Neuronal stem cell (in vitro differentiated cells): ENCODE data around the gene NEIL3.

ENCODE experiments used
- DNase-seq: peaks from one replicate; pipeline ENCODE4 v3.0.0-alpha.2; 2013; ENCODE audit warnings: low spot score
- H2AFZ ChIP-seq: one replicate; pipeline ENCODE4 v1.6.1; 2013; ENCODE audit warnings: mild to moderate bottlenecking, low read length, inconsistent platforms
- H2AK5ac ChIP-seq: 2 replicates; pipeline ENCODE4 v1.6.1; 2013; ENCODE audit warnings: low read depth, mild to moderate bottlenecking, inconsistent platforms, low read length, moderate library complexity, mixed read lengths
- H2BK120ac ChIP-seq: 2 replicates; pipeline ENCODE4 v1.6.1; 2013; ENCODE audit warnings: low read depth, mild to moderate bottlenecking, inconsistent platforms, low read length, moderate library complexity, mixed read lengths
- H2BK12ac ChIP-seq: one replicate; pipeline ENCODE4 v1.6.1; 2013; ENCODE audit warnings: low read length, inconsistent platforms
- H2BK15ac ChIP-seq: 2 replicates; pipeline ENCODE4 v1.6.1; 2013; ENCODE audit warnings: mild to moderate bottlenecking, low read length, inconsistent platforms, mixed read lengths
- H2BK5ac ChIP-seq: one replicate; pipeline ENCODE4 v1.6.1; 2013; ENCODE audit warnings: inconsistent platforms, mild to moderate bottlenecking, low read length, moderate library complexity
- H3K14ac ChIP-seq: one replicate; pipeline ENCODE4 v1.6.1; 2013; ENCODE audit warnings: low read length, inconsistent platforms
- H3K18ac ChIP-seq: 2 replicates; pipeline ENCODE4 v1.6.1; 2013; ENCODE audit warnings: low read length, inconsistent platforms
- H3K23ac ChIP-seq: 2 replicates; pipeline ENCODE4 v1.6.1; 2013; ENCODE audit warnings: low read depth, mild to moderate bottlenecking, mixed read lengths, low read length, inconsistent platforms; ENCODE audit not compliant: poor library complexity
- H3K27ac ChIP-seq: replicated peaks from 3 replicates; pipeline ENCODE4 v1.5.1; 2013; ENCODE audit warnings: low read length, inconsistent platforms
- H3K27me3 ChIP-seq, 3 experiments: 2 replicates each; pipeline ENCODE4 v1.6.1; 2013; ENCODE audit warnings: low read length in 3 of 3, mild to moderate bottlenecking in 2 of 3, inconsistent platforms in 1 of 3, low read depth in 1 of 3, mixed read lengths in 1 of 3, moderate library complexity in 1 of 3; ENCODE audit not compliant: control insufficient read depth in 3 of 3, insufficient read depth in 3 of 3
- H3K36me3 ChIP-seq, 2 donors: replicated peaks in 1 of 2; 2 replicates each; pipeline ENCODE4 v1.6.1; 2013; ENCODE audit warnings: low read length in 2 of 2; ENCODE audit not compliant: control insufficient read depth in 2 of 2, insufficient read depth in 2 of 2
- H3K4ac ChIP-seq: 2 replicates; pipeline ENCODE4 v1.6.1; 2013; ENCODE audit warnings: inconsistent platforms, mild to moderate bottlenecking, low read length, moderate library complexity
- H3K4me1 ChIP-seq, 2 donors: 1 replicate in 1 of 2; 2 replicates in 1 of 2; pipeline ENCODE4 v1.6.1; 2013; ENCODE audit warnings: low read length in 2 of 2, low read depth in 1 of 2; ENCODE audit not compliant: control insufficient read depth in 2 of 2, insufficient read depth in 1 of 2
- H3K4me2 ChIP-seq: one replicate; pipeline ENCODE4 v1.6.1; 2013; ENCODE audit warnings: mild to moderate bottlenecking, low read length, inconsistent platforms; ENCODE audit not compliant: insufficient read depth, poor library complexity, severe bottlenecking
- H3K4me3 ChIP-seq, 2 donors: 2 replicates each; pipeline ENCODE4 v1.5.1; 2013; ENCODE audit warnings: low read length in 2 of 2, mild to moderate bottlenecking in 2 of 2, inconsistent platforms in 1 of 2, moderate library complexity in 1 of 2
- H3K79me1 ChIP-seq: one replicate; pipeline ENCODE4 v1.6.1; 2013; ENCODE audit warnings: low read depth, mild to moderate bottlenecking, inconsistent platforms, low read length, moderate library complexity
- H3K9ac ChIP-seq: one replicate; pipeline ENCODE4 v1.6.1; 2013; ENCODE audit warnings: mild to moderate bottlenecking, low read depth, low read length, inconsistent platforms; ENCODE audit not compliant: poor library complexity
- H3K9me3 ChIP-seq, 2 donors: replicated peaks in 1 of 2; 2 replicates each; pipeline versions ENCODE3 to v1.6.1; 2013; ENCODE audit warnings: low read length in 2 of 2, mild to moderate bottlenecking in 2 of 2, inconsistent platforms in 1 of 2, low read depth in 1 of 2, mixed read lengths in 1 of 2, moderate library complexity in 1 of 2; ENCODE audit not compliant: control insufficient read depth in 2 of 2, insufficient read depth in 1 of 2
- H4K8ac ChIP-seq: one replicate; pipeline ENCODE4 v1.6.1; 2013; ENCODE audit warnings: low read depth, mild to moderate bottlenecking, inconsistent platforms, low read length, moderate library complexity
- H4K91ac ChIP-seq: one replicate; pipeline ENCODE4 v1.6.1; 2013; ENCODE audit warnings: low read length, low read depth, mild to moderate bottlenecking, inconsistent platforms; ENCODE audit not compliant: poor library complexity
- WGBS, 2 donors: extraction: QIAGEN DNeasy Blood & Tissue Kit; methylation state at CpG; one replicate each; pipeline ENCODE4 v1.1.7; 2013; ENCODE audit warnings: missing lambda C conversion rate in 2 of 2, mixed read lengths in 1 of 2; ENCODE audit not compliant: insufficient read length in 2 of 2, insufficient replicate concordance in 1 of 2; ENCODE audit errors: extremely low coverage in 2 of 2; 5-methylcytosine and 5-hydroxymethylcytosine counted together

Gene NEIL3

GRCh38 chr4:177391953-177392352 lies 82.3 kb downstream of the NEIL3 start:
- H3K4me3 ChIP-seq: no peak overlapping the region
- H3K4me2 ChIP-seq: no peak overlapping the region
- no peak overlapping the region for H4K91ac ChIP-seq
- no peak overlapping the region for H3K27ac ChIP-seq
- H3K9me3 ChIP-seq: no peaks in the 10 kb centered on the region
- H3K79me1 ChIP-seq: no peaks in the 10 kb centered on the region
- no peak overlapping the region for H2BK5ac ChIP-seq
- no CpG with 5 or more reads among the region's 6 CpGs for WGBS, 2 donors
- H2BK15ac ChIP-seq: no peak overlapping the region
- H3K18ac ChIP-seq: no peak overlapping the region
- no peak overlapping the region for H3K9ac ChIP-seq
- no peaks in the 10 kb centered on the region for H3K4me1 ChIP-seq
- no peaks in the 10 kb centered on the region for H3K36me3 ChIP-seq
- no peak for DNase-seq
- no peak overlapping the region for H2BK12ac ChIP-seq
- no peak overlapping the region for H4K8ac ChIP-seq
- no peak overlapping the region for H2BK120ac ChIP-seq
- no peak overlapping the region for H2AK5ac ChIP-seq
- no peak overlapping the region for H3K4ac ChIP-seq
- no peak overlapping the region for H3K14ac ChIP-seq
- H3K23ac ChIP-seq: no peak overlapping the region
- H3K27me3 ChIP-seq: no peaks in the 10 kb centered on the region
- H2AFZ ChIP-seq: no peak overlapping the region

GRCh38 chr4:177393236-177393635 lies 83.6 kb downstream of the NEIL3 start:
- Histone ChIP-seq H3K27me3 (no peaks in the 10 kb centered on the region), H3K4ac (no peak overlapping the region), H2BK5ac (no peak overlapping the region), H2AK5ac (no peak overlapping the region), H2BK15ac (no peak overlapping the region), H2BK12ac (no peak overlapping the region), H3K23ac (no peak overlapping the region), H3K14ac (no peak overlapping the region), H3K9ac (no peak overlapping the region), H3K4me2 (no peak overlapping the region), H3K27ac (no peak overlapping the region), H3K18ac (no peak overlapping the region), H2BK120ac (no peak overlapping the region), H3K9me3 (peaks cover 0 to 2% of the 10 kb centered on the region in 2 donors), H4K8ac (no peak overlapping the region), H3K79me1 (no peaks in the 10 kb centered on the region), H4K91ac (no peak overlapping the region), H3K36me3 (no peaks in the 10 kb centered on the region), H2AFZ (peak overlapping the region; percentile 45), H3K4me1 (no peaks in the 10 kb centered on the region), H3K4me3 (no peak overlapping the region)
- no CpG with 5 or more reads among the region's 8 CpGs for WGBS, 2 donors
- no peak for DNase-seq

- H2BK120ac ChIP-seq: no peak overlapping the region
- no peak overlapping the region for H3K27ac ChIP-seq
- no peak overlapping the region for H2BK12ac ChIP-seq
- no peak overlapping the region for H3K9ac ChIP-seq
- no peaks in the 10 kb centered on the region for H3K79me1 ChIP-seq
- no peak overlapping the region for H3K14ac ChIP-seq
- H2BK5ac ChIP-seq: no peak overlapping the region
- H3K23ac ChIP-seq: no peak overlapping the region
- no CpG with 5 or more reads among the region's 2 CpGs for WGBS, 2 donors
- H3K18ac ChIP-seq: no peak overlapping the region
- H4K8ac ChIP-seq: no peak overlapping the region
- H3K4me2 ChIP-seq: no peak overlapping the region
- peaks cover 2 to 5% of the 10 kb centered on the region in 2 donors for H3K9me3 ChIP-seq
- no peak overlapping the region for H4K91ac ChIP-seq
- H3K36me3 ChIP-seq: no peaks in the 10 kb centered on the region
- H3K4me1 ChIP-seq: no peaks in the 10 kb centered on the region
- no peak overlapping the region for H2BK15ac ChIP-seq
- no peak overlapping the region for H3K4me3 ChIP-seq
- H2AK5ac ChIP-seq: no peak overlapping the region
- no peak for DNase-seq
- H3K27me3 ChIP-seq: no peaks in the 10 kb centered on the region
- H2AFZ ChIP-seq: no peak overlapping the region
- H3K4ac ChIP-seq: no peak overlapping the region
These were observed 86.7 kb downstream of the NEIL3 start for GRCh38 chr4:177396352-177396751.

- no peak overlapping the region for H4K91ac ChIP-seq
- no peaks in the 10 kb centered on the region for H3K36me3 ChIP-seq
- no peak overlapping the region for H3K18ac ChIP-seq
- no peak overlapping the region for H3K4me3 ChIP-seq
- H3K4me2 ChIP-seq: no peak overlapping the region
- no peaks in the 10 kb centered on the region for H3K79me1 ChIP-seq
- DNase-seq: no peak
- H3K9me3 ChIP-seq: peaks cover 2 to 5% of the 10 kb centered on the region in 2 donors
- H2AK5ac ChIP-seq: no peak overlapping the region
- H2BK15ac ChIP-seq: no peak overlapping the region
- no peak overlapping the region for H3K14ac ChIP-seq
- H2AFZ ChIP-seq: no peak overlapping the region
- H2BK5ac ChIP-seq: no peak overlapping the region
- H3K27me3 ChIP-seq: no peaks in the 10 kb centered on the region
- no peak overlapping the region for H4K8ac ChIP-seq
- H3K9ac ChIP-seq: no peak overlapping the region
- H3K27ac ChIP-seq: no peak overlapping the region
- no peak overlapping the region for H3K4ac ChIP-seq
- H2BK120ac ChIP-seq: no peak overlapping the region
- H3K23ac ChIP-seq: no peak overlapping the region
- no CpG with 5 or more reads among the region's 2 CpGs for WGBS, 2 donors
- H3K4me1 ChIP-seq: peaks cover 0 to 2% of the 10 kb centered on the region in 2 donors
- H2BK12ac ChIP-seq: no peak overlapping the region
These were observed 90.4 kb downstream of the NEIL3 start for GRCh38 chr4:177400030-177400429.
